ENCODE measurements around the gene ROBO4.

ROBO4 gene

DNA sequence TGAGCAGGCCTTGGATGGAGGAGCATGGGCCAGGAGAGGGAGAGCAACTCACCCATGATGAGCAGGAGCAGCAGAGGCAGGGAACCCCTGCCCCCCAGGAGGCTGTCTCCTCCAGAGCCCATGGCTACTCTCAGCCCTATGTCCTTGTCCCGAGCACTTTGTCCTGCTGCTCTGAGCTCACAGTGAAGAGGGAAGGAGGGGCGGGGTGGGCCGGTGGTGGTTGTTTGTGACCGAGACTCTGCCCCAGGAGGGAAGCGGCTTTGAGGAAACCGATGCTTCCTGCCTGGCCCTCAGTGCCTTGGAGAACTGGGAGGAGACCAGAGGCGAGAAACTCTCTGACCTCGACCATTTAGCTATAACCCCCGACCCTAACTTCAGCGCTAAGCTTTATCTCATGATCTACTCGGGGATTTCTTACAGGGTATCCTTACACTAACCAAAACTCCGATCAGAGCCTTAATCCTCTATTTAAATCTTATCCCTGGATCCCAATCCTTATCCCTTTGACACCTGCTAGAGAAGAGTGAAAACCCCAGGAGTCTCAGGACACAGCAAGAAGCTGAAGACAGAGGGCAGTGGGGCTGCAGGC is at the start of gene ROBO4:
Gene ROBO4 (minus strand): TSS at position 192 of the 589 bp plus-strand sequence. CDS start 70 bp downstream, at position 122.
- DNase-seq = no peak
- in situ Hi-C loops (cut with HindIII; ENCODE audit: low pct_ligation_motif_present, low pct_unique_long_range_greater_than_20kb, low sequenced_read_pairs) = no loop called here

DNA sequence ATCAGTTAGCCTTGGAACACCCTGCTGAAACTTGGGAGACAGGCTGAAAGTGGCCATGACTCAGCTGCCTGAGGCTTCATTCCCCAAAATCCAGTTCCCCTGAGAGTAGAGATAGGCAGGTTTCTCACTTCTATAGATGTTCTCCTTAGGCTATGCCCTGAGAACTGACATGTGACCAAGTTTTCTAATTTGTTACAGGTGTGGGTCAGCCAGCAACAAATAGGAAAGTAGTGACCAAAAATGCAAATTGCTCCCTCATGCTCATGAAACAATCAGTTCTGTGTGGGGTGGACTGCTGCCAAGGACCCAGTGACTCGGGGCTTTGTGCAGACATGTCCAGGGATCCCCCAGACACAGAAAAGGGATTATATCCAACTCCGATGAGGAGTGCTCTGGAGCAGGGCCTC is 49.1 kb upstream of the ROBO4 start:
- in situ Hi-C loops (cut with HindIII; ENCODE audit: low pct_ligation_motif_present, low pct_unique_long_range_greater_than_20kb, low sequenced_read_pairs) = no loop called here
- no peak for DNase-seq

DNA sequence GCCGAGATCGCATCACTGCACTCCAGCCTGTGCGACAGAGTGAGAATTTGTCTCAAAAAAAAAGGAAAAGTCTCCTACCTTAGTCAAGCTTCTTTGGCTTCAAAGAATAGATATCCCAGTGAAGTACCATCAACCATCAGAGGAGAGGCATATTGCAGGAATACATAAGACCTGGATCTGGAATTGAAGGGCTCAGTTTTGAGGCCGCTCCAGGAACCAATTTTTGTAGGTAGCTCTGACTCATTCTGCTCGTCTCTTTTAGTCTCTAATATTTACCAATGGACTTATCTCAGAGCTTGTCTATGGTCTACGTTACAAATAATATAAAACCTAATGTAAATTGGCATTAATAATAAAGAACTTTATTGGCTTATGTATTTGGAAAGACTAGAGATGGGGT is 48.2 kb upstream of the ROBO4 start:
- in situ Hi-C loops (cut with HindIII; ENCODE audit: low pct_ligation_motif_present, low pct_unique_long_range_greater_than_20kb, low sequenced_read_pairs) = no loop called here
- no peak for DNase-seq

DNA sequence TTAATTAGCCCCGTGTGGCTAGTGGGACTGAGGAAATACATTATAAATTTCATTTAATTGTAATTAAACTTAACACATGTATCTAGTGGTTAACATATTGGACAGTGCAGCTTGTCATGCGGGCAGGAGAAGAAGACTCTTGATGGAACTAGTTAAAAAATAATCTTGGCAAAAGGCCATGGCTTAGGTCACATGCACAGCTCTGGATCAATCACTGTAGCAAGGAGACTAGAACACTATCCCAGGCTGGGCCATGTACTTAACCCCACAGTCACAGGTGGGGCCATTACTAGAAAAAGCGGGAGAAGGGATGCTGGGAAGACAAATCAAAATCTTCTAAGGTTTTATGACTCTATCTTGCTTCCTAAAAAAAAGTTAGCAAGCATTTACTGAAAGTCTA is 46.9 kb upstream of the ROBO4 start:
- in situ Hi-C loops (cut with HindIII; ENCODE audit: low pct_ligation_motif_present, low pct_unique_long_range_greater_than_20kb, low sequenced_read_pairs) = no loop called here
- no peak for DNase-seq

DNA sequence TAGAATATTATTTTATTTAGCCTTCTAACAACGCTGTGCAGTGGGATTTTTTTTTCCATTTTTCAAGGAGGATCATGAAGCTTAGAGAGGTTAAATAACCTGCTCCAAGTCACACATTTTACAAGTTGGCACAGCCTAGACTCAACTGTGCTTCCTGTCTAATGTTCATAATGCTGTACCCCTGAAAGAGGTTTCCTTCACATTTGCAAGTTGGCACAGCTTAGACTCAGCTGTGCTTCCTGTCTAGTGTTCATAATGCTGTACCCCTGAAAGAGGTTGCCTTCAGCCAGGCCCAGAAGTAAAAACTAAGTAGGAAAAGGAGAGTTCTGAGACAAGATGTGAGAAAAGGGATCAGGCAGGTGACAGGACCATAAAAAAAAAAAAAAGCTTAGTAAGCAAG is 46.1 kb upstream of the ROBO4 start:
- DNase-seq = no peak
- in situ Hi-C loops (cut with HindIII; ENCODE audit: low pct_ligation_motif_present, low pct_unique_long_range_greater_than_20kb, low sequenced_read_pairs) = no loop called here

DNA sequence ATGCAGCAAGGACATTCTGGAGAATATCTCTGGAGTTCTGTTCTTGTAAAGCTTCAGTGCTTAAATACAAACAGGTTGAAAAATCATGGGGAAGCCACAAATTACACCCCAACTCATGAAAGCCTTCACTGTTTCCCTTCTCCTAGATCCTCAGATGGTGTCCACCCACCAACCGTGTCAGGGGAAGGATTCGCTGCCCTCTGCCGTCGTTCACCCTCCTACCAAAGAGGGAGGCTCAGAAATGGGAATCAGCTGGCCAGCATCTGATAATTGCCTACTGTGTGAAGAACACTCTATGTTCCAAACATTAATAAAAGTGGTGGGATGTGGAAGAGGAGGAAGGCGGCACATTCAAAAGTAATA is 45.6 kb upstream of the ROBO4 start:
- no peak for DNase-seq
- in situ Hi-C loops (cut with HindIII; ENCODE audit: low pct_ligation_motif_present, low pct_unique_long_range_greater_than_20kb, low sequenced_read_pairs) = no loop called here

DNA sequence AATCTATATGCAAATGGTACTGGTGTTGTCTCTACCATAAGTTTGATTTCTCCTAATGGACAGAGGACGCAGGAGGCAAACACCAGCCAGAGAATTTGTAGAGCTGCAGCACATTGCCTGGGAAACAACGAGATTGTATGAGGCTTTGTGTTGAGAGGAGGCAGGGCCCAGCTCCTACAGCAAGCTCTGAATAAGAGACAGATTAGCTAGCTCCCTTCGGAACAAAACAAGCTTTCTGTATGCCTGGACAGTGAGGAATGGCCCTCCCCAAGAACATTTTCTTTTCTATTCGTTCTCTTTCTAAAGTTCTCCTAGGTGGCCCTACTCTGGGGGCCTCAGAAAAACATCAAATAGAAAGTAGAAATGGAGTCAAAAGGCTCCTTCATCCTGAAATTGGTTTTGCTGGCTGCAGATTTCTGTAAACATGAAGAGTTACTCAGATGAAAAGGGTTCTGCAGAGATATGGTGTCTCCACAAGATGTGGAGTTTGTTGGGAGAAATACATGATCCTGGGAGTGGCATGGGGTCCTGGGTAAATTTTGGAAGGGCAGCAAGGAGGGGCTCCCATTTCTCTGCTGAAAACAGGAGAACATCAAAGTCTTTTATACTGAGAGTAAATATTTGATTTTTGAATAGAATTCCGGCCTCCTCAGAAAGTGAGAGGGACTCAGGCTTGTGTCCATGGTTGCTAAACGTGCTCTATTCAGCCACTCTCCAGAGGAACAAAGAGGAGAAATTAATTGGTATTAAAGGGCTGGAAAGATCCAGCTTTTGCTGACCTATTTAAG is 45.0 kb upstream of the ROBO4 start:
- in situ Hi-C loops (cut with HindIII; ENCODE audit: low pct_ligation_motif_present, low pct_unique_long_range_greater_than_20kb, low sequenced_read_pairs) = no loop called here
- DNase-seq = no peak

DNA sequence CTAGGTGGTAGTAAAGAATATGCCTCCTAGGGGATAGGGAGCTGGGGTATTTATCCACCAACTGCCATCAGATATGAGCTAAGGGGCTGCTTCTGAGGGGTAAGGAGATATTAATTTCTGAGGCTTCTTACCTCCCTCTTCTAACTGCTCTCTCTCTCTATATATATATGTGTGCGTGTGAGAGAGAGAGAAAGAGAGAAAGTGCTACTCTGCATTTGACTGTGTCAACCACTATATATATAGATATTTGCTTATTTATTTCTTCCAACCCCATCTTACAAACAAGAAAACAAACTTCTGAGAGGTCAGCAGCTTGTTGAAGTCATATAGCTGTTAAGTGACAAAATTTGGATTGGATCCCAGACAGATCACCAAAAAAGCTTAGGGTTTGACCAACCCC is 44.0 kb upstream of the ROBO4 start:
- in situ Hi-C loops (cut with HindIII; ENCODE audit: low pct_ligation_motif_present, low pct_unique_long_range_greater_than_20kb, low sequenced_read_pairs) = no loop called here
- no peak for DNase-seq

DNA sequence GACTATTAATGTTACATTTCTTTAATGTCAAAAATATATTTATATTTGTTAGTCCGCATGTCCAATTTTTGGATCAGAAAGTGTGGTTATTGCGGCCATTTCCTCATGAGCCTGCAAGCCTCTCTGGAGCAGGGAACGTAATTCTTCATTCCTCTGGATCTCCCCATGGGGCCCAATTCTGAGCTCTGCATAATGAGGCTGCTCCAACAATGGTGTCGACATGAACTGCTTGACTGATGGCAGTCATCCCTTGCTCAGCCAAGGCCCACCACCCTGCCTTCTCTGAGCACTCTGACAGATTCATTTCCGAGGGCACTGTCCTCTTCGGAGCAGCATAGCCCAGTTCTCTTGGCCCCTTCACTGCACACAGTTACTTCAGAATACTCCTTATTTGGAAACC is 41.3 kb upstream of the ROBO4 start:
- in situ Hi-C loops (cut with HindIII; ENCODE audit: low pct_ligation_motif_present, low pct_unique_long_range_greater_than_20kb, low sequenced_read_pairs) = no loop called here
- DNase-seq = no peak

DNA sequence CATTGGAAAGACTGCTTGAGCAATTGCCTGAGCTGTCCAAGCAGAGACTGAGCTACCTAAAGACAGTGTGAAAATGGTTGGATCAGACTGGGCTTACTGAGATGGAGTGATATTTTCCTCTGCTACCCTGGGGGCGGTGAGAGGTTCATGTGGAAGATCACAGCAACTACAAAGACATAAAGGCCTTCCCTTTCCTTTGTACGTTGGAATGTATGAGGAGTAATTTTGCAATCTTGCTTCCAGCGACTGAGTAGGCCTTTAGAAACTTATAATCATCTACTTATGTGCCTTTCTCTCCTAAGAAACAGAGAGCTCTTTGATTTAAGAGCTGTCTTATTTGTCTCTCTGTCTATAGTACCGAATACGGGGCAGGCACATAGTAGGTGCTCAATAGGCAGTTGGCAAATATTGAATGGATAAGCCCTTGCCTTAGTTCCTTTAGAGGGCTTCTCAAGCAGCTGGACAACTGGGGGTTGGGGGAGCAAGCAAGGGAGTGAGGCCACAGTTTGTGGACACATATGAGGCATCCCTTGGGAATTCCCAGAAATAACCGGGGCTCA is 40.6 kb upstream of the ROBO4 start:
- in situ Hi-C loops (cut with HindIII; ENCODE audit: low pct_ligation_motif_present, low pct_unique_long_range_greater_than_20kb, low sequenced_read_pairs) = no loop called here
- DNase-seq = no peak

DNA sequence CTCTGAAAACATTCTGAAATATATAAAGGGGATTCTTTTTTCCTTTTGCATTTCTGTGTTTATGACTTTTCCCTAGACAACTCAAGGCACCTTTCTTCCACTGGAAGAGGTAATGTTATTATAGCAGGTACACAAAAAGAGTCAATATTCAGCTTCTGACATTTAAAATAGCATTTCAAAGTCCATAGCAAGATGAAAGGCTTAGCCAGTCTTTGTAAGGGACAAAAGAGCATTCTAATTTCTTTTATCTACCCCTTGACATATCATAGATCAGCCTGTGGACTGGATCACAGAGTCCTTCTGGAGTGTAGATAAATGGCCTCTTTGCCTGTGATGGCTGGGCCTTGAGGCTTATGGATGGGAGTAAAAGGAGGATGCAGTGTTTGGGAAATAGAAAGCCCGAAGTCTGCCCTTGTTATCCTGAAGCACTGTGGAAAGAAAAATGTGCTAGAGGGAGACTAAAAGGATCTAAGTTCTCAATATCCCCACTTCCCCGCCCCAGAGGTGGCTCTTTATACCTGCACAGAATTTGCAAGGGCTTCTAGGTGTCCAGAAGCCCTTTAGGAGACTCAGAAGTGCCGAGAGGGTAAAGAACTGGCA is 39.8 kb upstream of the ROBO4 start:
- no peak for DNase-seq
- in situ Hi-C loops (cut with HindIII; ENCODE audit: low pct_ligation_motif_present, low pct_unique_long_range_greater_than_20kb, low sequenced_read_pairs) = no loop called here

DNA sequence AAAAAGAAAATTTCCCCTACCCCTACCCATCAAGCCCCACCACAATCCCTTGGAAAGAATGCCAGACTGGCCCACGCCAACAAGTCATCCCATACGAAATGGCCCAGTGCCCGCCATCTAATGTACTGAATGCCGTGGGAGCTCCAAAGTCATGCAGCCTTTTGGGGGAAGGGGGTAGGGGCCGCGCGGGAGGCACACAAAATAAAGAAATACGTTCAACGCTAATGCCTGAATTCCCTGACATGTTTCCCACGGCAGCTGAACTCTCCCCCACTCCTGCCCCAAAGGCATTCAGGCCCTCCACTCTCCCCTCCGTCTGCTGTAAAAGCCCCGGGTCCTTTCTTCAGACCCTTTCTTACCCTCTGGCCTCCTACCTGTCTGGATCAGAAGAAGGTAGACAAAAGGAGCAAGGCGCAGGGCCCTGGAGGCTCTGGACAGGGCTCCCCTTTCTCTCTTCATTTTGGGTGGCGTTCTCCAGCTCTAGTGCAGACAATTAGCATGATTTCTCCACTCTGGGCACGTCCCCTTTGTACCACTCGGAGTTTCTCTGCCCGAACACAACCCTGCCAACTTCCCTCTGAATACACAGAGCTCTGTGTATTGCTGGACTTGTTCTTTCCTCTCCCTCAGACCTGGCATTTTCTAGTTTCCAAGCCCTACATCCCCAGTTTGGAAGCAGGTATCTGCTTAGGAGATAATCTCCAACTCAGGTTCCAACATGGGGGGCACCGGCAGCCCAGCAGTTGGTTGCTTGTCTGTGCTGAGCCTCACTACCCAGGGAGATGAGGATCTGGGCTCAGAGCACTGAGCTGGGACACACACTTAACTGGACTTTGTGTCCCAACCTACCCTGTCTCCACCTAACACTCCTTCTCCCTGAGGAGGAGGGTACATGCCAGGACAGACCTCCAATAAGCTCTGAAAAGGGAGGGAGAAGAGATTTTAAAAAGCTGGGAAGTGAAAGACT is 38.2 kb upstream of the ROBO4 start, which contains the start of gene HEPACAM:
Gene HEPACAM (minus strand): TSS at position 500 of the 967 bp plus-strand sequence. CDS start 41 bp downstream, at position 459.
- in situ Hi-C loops (cut with HindIII; ENCODE audit: low pct_ligation_motif_present, low pct_unique_long_range_greater_than_20kb, low sequenced_read_pairs) = no loop called here
- no peak for DNase-seq

DNA sequence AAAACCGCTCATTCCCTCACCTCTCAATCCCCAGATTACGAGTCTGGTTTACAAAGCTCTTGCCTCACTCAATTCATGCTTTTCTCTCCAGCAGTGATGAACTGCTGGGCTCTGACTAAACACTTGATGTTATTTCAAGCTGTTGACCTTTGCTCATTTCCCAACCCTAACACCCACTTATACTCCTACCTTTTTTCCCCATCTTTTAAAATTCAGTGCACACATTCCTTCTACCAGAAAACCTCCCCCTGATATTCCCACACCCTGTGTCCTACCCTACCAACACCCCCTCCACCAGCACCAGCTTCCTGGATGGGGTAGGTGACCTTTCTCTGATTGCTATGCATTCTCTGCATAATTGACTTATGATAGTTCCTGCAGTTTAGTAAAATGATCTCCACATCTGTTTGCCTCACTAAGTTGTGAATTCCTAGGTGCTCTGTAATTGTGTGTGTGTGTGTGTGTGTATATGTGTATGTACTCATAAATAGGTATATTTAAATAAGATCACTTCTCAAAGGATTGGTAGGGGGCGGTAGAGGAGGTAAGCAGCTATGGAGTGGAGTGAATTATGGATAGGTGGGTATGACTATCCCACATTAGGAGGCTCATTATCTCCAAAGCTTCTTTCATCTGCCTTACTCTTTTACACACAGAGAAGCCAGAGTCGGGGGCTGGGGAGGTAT is 37.3 kb upstream of the ROBO4 start:
- no peak for DNase-seq
- in situ Hi-C loops (cut with HindIII; ENCODE audit: low pct_ligation_motif_present, low pct_unique_long_range_greater_than_20kb, low sequenced_read_pairs) = no loop called here

DNA sequence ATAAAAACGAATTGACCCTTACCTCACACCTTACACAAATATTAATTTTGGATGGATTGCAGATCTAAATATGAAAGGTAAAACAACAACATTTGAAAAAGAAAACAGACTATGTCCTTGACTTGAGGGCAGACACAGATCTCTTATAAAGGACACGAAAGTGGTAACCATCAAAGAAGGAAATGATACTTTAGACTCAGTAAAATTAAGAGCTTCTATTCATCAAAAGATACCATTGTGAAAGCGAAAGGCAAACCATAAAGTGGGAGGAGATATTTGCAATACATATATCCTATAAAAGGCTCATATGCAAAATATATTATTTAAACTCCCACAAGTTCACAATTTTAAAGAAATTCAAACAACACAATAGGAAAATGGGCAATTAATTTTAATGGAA is 33.1 kb upstream of the ROBO4 start:
- in situ Hi-C loops (cut with HindIII; ENCODE audit: low pct_ligation_motif_present, low pct_unique_long_range_greater_than_20kb, low sequenced_read_pairs) = no loop called here
- no peak for DNase-seq

DNA sequence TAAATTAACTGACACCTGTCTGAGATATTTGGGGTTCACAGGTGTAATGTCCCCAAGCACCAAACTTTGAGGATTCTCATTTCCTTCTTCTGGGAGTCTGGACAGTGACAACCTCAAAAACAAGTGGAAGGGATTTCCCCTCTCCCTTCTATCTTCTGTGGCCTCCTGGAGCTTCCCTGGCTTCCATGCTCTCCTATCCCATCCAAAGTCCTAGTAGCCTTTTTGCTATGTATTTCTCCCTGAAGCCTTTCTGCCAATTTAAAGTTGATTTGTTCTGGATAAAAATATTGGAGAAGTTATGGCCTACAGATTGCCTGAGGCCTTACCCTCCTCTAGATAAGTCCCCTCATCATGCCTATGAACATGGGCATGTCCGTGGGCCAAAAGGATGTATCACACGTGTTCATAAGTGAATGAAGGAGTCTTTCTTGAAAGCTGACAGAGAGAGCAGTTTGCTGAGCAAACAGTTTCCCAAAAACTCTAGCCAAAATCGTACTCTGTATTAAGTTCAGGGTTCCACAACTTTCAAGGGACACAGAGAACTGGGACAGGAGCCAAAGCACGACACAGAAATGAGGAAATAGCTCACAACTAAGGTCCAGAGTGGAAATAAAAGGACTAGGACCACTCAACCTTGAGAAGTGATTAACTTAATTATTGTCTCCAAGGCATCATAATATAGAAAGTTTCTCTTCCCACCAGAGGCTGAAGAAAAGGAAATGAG is 31.4 kb upstream of the ROBO4 start:
- DNase-seq = no peak
- in situ Hi-C loops (cut with HindIII; ENCODE audit: low pct_ligation_motif_present, low pct_unique_long_range_greater_than_20kb, low sequenced_read_pairs) = no loop called here

DNA sequence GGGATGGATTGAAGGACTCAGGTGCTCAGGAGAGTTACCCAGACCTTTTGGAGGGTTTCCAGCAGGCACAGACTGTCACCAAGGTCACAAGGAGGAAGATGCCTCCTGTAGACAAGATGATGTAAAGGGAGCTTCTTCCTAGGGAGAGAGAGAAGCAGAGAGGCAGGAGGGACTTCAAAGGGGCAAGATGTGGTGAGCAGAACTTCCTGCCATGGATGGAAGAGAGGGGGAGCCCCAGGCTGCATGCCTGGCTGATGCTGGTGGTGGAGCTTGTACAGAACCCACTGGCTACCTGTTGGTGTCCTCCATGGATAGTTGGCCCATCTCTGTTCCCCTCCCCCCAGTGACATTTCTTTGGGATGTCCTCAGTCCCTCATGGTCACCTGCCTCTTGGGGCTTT is 25.6 kb upstream of the ROBO4 start:
- no peak for DNase-seq
- in situ Hi-C loops (cut with HindIII; ENCODE audit: low pct_ligation_motif_present, low pct_unique_long_range_greater_than_20kb, low sequenced_read_pairs) = no loop called here

DNA sequence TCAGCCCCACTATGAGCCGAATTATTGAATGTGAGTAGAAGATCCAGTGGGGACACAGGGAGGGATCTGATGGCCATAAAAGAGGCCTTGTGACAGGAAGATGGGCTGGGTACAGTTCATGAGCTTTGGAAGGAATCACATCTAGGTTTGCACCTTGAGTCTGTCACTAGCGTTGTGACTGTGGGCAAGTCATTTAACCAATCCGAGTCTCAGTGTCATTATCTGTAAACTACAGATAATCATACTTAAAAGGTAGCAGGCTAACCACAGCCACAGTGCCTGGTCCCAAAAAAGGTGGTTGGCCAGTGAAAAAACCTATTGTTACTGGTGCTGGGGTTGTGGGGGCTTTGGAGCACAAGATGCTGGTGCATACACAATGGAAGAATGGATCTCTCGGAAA is 25.2 kb upstream of the ROBO4 start:
- DNase-seq = no peak
- in situ Hi-C loops (cut with HindIII; ENCODE audit: low pct_ligation_motif_present, low pct_unique_long_range_greater_than_20kb, low sequenced_read_pairs) = no loop called here

Measured in ACHN (cell line).